Neuron (in vitro differentiated cells): ENCODE data around the gene EFCAB14.
"Not testable (repeated sequence)": the region's sequence is repeated elsewhere in the genome, so short reads cannot be mapped to it uniquely, and the experiment has no call there.

Source experiments
- H2AFZ ChIP-seq: one replicate; pipeline ENCODE4 v1.6.1; 2013; ENCODE audit warnings: low read depth, mild to moderate bottlenecking, inconsistent platforms, low read length, moderate library complexity
- H3K27me3 ChIP-seq: one replicate; pipeline ENCODE4 v1.6.1; 2013; ENCODE audit warnings: low read length; ENCODE audit not compliant: insufficient read depth
- H3K36me3 ChIP-seq: one replicate; pipeline ENCODE4 v1.6.1; 2013; ENCODE audit warnings: low read length; ENCODE audit not compliant: insufficient read depth
- H3K4me1 ChIP-seq: one replicate; pipeline ENCODE4 v1.6.1; 2013; ENCODE audit warnings: low read length; ENCODE audit not compliant: insufficient read depth
- H3K4me3 ChIP-seq: 2 replicates; pipeline ENCODE4 v1.5.1; 2013; ENCODE audit warnings: mild to moderate bottlenecking, low read length, moderate library complexity
- H3K9me3 ChIP-seq: one replicate; pipeline ENCODE4 v1.6.1; 2013; ENCODE audit warnings: low read length

Gene EFCAB14

DNA sequence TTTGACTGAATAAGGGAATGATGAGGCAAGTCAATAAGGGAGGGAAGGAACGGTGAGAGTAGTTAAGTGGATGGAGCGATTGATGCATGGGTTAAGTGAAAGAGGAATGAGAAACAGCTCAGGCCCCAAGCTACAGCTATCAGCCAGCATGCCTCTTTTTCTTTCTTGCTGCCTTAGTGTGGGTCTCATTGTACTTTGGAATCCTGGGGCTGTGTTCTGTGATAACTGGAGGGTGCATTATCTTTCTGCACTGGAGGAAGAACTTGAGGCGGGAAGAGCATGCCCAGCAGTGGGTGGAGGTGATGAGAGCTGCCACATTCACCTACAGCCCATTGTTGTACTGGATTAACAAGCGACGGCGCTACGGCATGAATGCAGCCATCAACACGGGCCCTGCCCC is 46.2 kb downstream of the EFCAB14 start:
- Histone ChIP-seq H3K4me1 (no peaks in the 10 kb centered on the region), H3K27me3 (no peaks in the 10 kb centered on the region), H2AFZ (no peak overlapping the region), H3K36me3 (peaks cover 28% of the 10 kb centered on the region), H3K9me3 (no peaks in the 10 kb centered on the region), H3K4me3 (no peak overlapping the region)

DNA sequence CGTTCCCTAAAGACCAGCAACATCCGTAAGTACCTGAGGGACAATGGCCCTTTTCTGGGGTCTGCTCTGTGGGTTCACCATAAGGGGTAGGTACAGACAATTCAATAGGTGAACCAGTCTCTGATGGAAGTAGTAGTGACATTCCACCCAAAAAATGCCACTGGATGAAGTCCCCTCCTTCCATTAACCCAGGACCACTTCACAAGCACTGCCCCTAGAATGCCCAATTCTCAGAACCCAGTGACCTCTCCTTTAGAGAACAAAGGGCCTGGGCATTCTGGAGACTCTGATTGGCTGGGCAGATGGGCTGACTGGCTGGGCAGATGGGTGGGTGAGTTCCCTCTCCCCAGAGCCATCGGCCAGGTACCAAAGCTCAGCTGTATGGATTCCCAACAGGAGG is 47.4 kb downstream of the EFCAB14 start, which contains the start of gene TEX38:
TSS of gene TEX38 (plus strand) at position 301 of the 400 bp plus-strand sequence. CDS start at position 382, 81 bp downstream.
- peaks cover 9% of the 10 kb centered on the region for H3K4me1 ChIP-seq
- peaks cover 18% of the 10 kb centered on the region for H3K36me3 ChIP-seq
- H3K27me3 ChIP-seq = no peaks in the 10 kb centered on the region
- no peak within 1 kb of the TSS for H2AFZ ChIP-seq
- H3K9me3 ChIP-seq = no peaks in the 10 kb centered on the region
- no peak within 1 kb of the TSS for H3K4me3 ChIP-seq

DNA sequence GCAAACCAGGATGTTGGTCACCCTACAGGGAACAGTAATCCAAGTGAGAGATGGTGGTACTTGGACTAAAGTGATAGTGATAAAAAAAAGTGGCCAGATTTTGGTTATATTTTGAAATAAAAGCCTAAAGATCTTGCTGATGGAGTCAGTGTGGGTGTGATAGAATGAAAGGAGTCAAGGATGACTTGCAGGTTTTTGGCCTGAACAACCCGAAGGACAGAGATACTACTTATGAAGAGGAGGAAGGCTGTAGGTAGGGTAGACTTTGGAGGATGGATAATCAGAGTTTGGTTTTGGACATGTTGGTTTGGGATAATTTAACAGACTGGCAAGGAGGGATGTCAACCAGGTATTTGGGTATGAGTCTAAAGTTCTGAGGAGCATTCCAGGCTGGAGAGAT is 48.8 kb downstream of the EFCAB14 start:
- Histone ChIP-seq H3K4me3 (no peak overlapping the region), H3K27me3 (no peaks in the 10 kb centered on the region), H2AFZ (no peak overlapping the region), H3K9me3 (no peaks in the 10 kb centered on the region), H3K36me3 (peaks cover 8% of the 10 kb centered on the region), H3K4me1 (peaks cover 10% of the 10 kb centered on the region)

DNA sequence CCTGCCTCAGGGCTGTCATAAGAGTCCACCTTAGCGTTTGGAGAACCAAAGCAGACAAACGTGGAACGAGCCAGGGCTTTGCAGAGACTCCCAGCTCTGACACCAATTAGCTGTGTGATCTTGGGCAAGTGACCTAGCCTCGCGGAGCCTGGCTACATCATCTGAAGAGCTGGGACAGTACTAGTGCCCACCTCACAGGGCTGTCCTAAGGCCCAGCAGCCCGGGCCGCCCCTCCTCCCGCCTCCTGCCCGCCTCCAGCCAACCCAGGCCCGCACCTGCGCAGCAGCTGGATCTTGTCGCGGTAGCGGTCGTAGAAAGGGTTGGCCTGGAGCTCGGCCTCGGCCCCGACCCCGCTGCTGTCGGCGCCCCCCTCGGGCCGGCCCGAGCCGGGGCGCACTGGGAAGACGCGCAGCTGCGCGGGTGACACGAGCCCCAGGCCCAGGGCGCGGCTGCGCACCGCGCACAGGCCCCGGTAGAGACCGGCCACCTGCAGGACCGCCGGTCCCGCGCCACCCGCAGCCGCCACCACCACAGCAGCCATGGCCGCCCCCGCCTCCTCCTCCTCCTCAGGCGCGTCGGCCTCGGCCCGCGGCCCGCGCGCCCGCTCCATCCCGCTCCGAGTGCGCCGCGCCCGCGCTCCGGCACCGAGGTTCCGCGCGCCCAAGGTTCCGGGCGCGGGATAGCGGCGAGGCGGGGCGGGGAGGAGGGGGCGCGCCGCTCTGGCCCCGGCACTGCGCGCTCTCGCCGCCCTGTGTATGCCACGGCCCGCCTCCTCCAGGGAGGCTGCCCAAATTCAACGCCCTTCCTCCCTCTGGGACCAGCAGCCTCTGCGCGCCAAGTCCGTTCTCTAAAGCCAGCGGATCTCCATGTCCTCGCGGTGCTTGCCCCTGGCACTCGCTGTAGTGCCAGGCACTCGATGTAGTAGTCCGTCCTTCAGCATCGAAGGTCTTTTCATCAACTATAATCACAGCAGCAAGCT is 50.8 kb downstream of the EFCAB14 start, which contains the start of gene ATPAF1:
TSS of gene ATPAF1 (minus strand) at position 583 of the 979 bp plus-strand sequence. CDS start at position 541, 42 bp downstream.
- no peaks in the 10 kb centered on the region for H3K27me3 ChIP-seq
- no peaks in the 10 kb centered on the region for H3K9me3 ChIP-seq
- H2AFZ ChIP-seq = peak within 1 kb of the TSS; percentile 60
- peaks cover 17% of the 10 kb centered on the region for H3K36me3 ChIP-seq
- peaks cover 10% of the 10 kb centered on the region for H3K4me1 ChIP-seq
- H3K4me3 ChIP-seq = peak within 1 kb of the TSS; percentile 57

DNA sequence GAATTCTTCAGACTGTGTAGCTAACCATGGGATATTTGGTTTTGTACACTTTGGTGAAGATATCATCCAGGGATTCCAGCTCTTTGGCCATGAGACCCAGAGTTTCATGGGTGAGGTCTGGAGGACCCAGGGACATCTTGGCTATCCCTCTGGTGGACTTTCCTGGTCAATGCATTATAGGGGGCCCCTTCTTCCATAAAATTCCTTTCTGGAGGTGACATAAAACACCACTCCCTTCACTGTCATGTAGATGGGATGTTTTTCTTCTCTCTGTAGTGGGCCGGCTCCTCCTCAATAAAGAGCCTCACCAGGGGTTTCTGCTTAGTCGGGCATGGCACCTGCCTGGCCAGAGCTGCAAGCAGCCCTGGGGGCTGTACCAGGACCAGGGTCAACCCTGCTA is 52.9 kb downstream of the EFCAB14 start:
- H2AFZ ChIP-seq = no peak overlapping the region
- H3K27me3 ChIP-seq = no peaks in the 10 kb centered on the region
- H3K4me3 ChIP-seq = no peak overlapping the region
- peaks cover 10% of the 10 kb centered on the region for H3K4me1 ChIP-seq
- no peaks in the 10 kb centered on the region for H3K9me3 ChIP-seq
- peaks cover 17% of the 10 kb centered on the region for H3K36me3 ChIP-seq

DNA sequence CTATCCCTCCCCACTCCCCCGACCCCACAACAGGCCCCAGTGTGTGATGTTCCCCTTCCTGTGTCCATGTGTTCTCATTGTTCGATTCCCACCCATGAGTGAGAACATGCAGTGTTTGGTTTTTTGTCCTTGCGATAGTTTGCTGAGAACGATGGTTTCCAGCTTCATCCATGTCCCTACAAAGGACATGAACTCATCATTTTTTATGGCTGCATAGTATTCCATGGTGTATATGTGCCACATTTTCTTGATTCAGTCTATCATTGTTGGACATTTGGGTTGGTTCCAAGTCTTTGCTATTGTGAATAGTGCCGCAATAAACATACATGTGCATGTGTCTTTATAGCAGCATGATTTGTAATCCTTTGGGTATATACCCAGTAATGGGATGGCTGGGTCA is 56.0 kb downstream of the EFCAB14 start:
- H3K4me1 ChIP-seq, H3K9me3 ChIP-seq, H3K4me3 ChIP-seq, H3K27me3 ChIP-seq, H2AFZ ChIP-seq: not testable (repeated sequence)
- peaks cover 32% of the 10 kb centered on the region for H3K36me3 ChIP-seq

DNA sequence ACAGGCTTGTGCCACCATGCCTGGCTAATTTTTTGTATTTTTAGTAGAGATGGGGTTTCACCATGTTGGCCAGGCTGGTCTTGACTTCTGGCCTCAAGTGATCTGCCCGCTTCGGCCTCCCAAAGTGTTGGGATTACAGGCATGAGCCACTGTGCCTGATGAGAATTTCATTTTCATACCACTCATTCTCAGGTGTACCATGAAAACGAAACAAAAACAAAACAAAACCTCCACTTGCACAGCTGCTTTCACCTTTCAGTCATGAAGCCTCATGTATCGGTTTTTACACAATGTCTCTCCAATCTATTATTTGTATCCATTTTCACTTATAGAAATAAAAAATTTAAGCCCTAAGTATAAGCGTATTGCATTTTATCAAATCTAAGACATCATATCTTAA is 58.8 kb downstream of the EFCAB14 start:
- not testable (repeated sequence) for H3K27me3 ChIP-seq, H2AFZ ChIP-seq, H3K4me3 ChIP-seq, H3K9me3 ChIP-seq, H3K4me1 ChIP-seq
- H3K36me3 ChIP-seq = peaks cover 54% of the 10 kb centered on the region

DNA sequence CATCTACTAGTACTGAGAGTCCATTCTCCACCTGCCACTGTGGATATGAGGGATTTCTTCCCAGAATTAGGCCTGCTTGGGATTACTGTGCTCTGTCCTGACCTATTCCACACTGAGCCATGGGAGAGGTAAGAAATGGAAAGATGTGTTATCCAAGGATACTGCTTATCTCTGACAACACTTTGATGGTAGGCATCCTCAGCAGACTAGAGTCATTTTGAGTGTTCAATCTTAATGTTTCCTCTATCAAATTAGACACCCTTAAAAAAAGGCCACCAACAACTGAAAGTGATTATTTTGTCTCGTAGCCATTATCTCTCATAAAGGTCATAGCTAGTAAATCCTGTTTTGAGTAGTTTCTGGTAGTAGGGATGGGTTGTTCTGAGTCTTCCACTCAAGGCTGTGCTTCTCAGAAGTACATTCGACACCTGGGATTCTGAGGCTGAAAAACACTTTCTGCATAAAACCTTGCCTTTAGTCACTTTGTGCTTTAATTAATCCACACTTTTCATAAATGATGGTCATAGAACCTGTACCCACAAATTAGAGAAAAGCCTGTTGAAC is 59.5 kb downstream of the EFCAB14 start:
- Histone ChIP-seq H2AFZ (no peak overlapping the region), H3K4me1 (no peaks in the 10 kb centered on the region), H3K4me3 (no peak overlapping the region), H3K36me3 (peaks cover 53% of the 10 kb centered on the region), H3K9me3 (peaks cover 8% of the 10 kb centered on the region), H3K27me3 (no peaks in the 10 kb centered on the region)

DNA sequence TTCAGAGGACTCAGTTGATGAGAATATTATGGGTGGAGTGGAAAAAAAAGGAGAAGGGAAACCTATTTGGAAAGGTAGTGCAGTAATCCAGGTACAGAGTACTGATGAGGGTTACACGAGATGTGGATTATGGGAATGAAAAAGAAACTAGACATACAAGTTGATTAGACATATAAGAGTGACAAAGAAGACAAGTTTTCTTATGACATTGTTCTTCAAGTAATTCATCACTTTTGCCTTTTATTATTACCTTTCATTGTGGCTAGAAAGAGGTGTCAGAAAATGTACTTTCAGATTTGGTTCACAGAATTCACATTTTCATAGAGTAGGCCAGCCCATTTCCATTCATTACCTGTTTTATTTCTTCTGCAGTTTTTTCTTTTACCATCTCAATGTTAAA is 61.1 kb downstream of the EFCAB14 start:
- Histone ChIP-seq H3K4me3 (no peak overlapping the region), H3K36me3 (peaks cover 45% of the 10 kb centered on the region), H3K27me3 (no peaks in the 10 kb centered on the region), H2AFZ (no peak overlapping the region), H3K4me1 (no peaks in the 10 kb centered on the region), H3K9me3 (peaks cover 8% of the 10 kb centered on the region)

DNA sequence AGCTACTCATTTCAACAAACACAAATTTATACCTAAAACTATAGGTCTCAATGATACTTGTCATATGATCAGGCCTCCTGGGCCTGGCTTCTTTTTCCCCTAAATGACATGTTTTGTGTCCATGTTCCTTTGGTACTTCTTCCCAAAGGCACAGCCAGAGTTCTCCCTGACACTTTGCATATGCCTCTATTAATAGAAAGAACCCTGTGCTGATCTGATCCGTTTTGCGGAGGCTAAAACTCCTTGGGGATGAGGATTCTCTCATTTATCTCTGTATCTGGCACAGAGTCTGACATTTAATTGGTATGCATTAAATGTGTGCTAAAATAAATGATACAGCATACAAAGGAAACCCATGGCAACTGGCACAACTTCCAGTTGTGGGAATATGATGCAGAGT is 62.3 kb downstream of the EFCAB14 start:
- Histone ChIP-seq H3K4me1 (no peaks in the 10 kb centered on the region), H2AFZ (no peak overlapping the region), H3K27me3 (no peaks in the 10 kb centered on the region), H3K9me3 (peaks cover 8% of the 10 kb centered on the region), H3K36me3 (peaks cover 54% of the 10 kb centered on the region), H3K4me3 (no peak overlapping the region)

DNA sequence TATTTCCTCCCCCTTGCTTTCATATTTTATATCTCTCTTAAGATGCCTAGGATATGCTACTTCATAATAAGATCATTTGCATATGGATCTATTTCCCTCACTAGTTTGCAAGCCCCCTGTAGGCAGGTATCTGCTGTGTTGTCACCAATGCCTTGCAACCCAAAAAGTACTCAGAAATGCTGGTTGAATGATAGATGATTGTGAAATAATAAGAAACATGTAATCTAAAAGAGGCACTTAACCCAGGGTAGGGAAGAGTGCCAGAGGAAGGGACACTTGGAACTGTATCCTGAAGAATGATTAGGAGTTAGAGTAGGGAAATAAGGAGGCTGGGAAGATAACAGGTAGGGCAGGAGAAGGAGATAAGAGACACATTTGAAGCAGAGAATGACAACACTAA is 63.1 kb downstream of the EFCAB14 start:
- H3K27me3 ChIP-seq = no peaks in the 10 kb centered on the region
- H2AFZ ChIP-seq = no peak overlapping the region
- H3K36me3 ChIP-seq = peaks cover 54% of the 10 kb centered on the region
- H3K4me3 ChIP-seq = no peak overlapping the region
- peaks cover 8% of the 10 kb centered on the region for H3K9me3 ChIP-seq
- H3K4me1 ChIP-seq = no peaks in the 10 kb centered on the region

DNA sequence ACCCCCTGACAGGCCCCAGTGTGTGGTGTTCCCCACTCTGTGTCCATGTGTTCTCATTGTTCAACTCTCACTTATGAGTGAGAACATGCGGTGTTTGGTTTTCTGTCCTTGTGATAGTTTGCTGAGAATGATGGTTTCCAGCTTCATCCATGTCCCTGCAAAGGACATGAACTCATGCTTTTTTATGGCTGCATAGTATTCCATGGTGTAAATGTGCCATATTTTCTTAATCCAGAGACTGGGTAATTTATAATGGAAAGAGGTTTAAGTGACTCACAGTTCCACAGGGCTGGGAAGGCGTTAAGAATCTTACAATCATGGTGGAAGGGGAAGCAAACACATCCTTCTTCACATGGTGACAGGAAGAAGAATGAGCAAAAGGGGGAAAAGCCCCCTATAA is 64.2 kb downstream of the EFCAB14 start:
- H2AFZ ChIP-seq, H3K27me3 ChIP-seq, H3K4me3 ChIP-seq, H3K4me1 ChIP-seq: not testable (repeated sequence)
- Histone ChIP-seq H3K9me3 (peaks cover 11% of the 10 kb centered on the region), H3K36me3 (peaks cover 56% of the 10 kb centered on the region)

DNA sequence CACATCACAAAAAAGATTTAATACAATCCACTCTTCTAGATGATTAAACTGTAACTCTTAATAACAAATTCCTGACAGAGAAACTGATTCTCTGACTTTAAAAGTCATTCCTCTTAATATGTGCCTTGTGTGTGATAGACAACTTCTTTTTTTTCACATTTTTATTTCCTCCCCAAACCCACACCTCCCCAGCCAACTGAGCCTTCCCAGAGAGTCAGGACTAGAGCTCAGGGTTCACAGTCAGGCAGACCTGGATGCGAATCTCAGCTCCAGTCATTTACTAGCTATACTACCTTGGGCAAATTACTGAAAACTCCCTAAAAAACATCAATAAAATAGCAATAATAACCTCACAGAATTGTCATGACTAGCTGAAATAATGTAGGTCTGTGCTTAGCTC is 64.9 kb downstream of the EFCAB14 start:
- H3K4me1 ChIP-seq = no peaks in the 10 kb centered on the region
- peaks cover 14% of the 10 kb centered on the region for H3K9me3 ChIP-seq
- H3K27me3 ChIP-seq = no peaks in the 10 kb centered on the region
- no peak overlapping the region for H3K4me3 ChIP-seq
- H3K36me3 ChIP-seq = peaks cover 54% of the 10 kb centered on the region
- no peak overlapping the region for H2AFZ ChIP-seq
